Smooth muscle cell (in vitro differentiated cells): Measurements from ENCODE around the gene NTM. TPM values are rescaled to one million over a fixed set of nuclear protein-coding genes. Genes with fewer than 3 reads are reported as not detected.

Experiments used
- DNase-seq: peaks from one replicate; lab custom pipeline; 2025; ENCODE audit not compliant: unreplicated experiment; lab: John Stamatoyannopoulos, UW
- H2AFZ ChIP-seq: fragments of 200-600 bp; sonication (generic); 2 replicates; pipeline ENCODE4 v1.6.0; 2016; ENCODE audit warnings: antibody characterized with exemption, low read depth, mild to moderate bottlenecking
- H3F3A ChIP-seq: fragments of 200-600 bp; sonication (generic); 2 replicates; pipeline ENCODE4 v1.6.0; 2017; ENCODE audit warnings: antibody characterized with exemption, low read depth
- H3K27ac ChIP-seq: fragments of 200-600 bp; sonication (generic); 2 replicates; pipeline ENCODE4 v1.5.1; 2016; ENCODE audit warnings: low read depth, mild to moderate bottlenecking
- H3K27me3 ChIP-seq: fragments of 200-600 bp; sonication (generic); 2 replicates; pipeline ENCODE4 v1.6.1; 2016; ENCODE audit warnings: low read depth, mild to moderate bottlenecking
- H3K36me3 ChIP-seq: fragments of 200-600 bp; sonication (generic); 2 replicates; pipeline ENCODE4 v1.5.1; 2016; ENCODE audit warnings: low read depth
- H3K4me1 ChIP-seq: fragments of 200-600 bp; sonication (generic); 2 replicates; pipeline ENCODE4 v1.5.1; 2016; ENCODE audit warnings: low read depth
- H3K4me2 ChIP-seq: fragments of 200-600 bp; sonication (generic); 2 replicates; pipeline ENCODE4 v1.6.0; 2016; ENCODE audit warnings: mild to moderate bottlenecking
- H3K4me3 ChIP-seq: fragments of 200-600 bp; sonication (generic); 2 replicates; pipeline ENCODE4 v1.5.1; 2016; ENCODE audit warnings: mild to moderate bottlenecking
- H3K79me2 ChIP-seq: fragments of 200-600 bp; sonication (generic); 2 replicates; pipeline ENCODE4 v1.6.0; 2016; ENCODE audit warnings: low read depth, mild to moderate bottlenecking
- H3K9ac ChIP-seq: fragments of 200-600 bp; sonication (generic); 2 replicates; pipeline ENCODE4 v1.6.0; 2016; ENCODE audit warnings: low read depth
- H3K9me3 ChIP-seq: fragments of 200-600 bp; sonication (generic); replicated peaks from 2 replicates; pipeline ENCODE4 v1.5.1; 2016; ENCODE audit warnings: low read depth
- H4K20me1 ChIP-seq: fragments of 200-600 bp; sonication (generic); 2 replicates; pipeline ENCODE4 v1.6.0; 2016; ENCODE audit warnings: low read depth
- WGBS: methylation state at CpG from one replicate; pipeline ENCODE4 v1.1.7; 2016; ENCODE audit warnings: low lambda C conversion rate; 5-methylcytosine and 5-hydroxymethylcytosine counted together
- polyA plus RNA-seq: library from polyadenylated mRNA; unstranded; fragments of >200 nt; fragmentation: Nextera tagmentation; extraction: Ambion mirVana; gene quantifications from 2 replicates; pipeline ENCODE4 v1.2.1, GENCODE V29; 2016
- total RNA-seq: library from RNA; depleted of rRNA; stranded (reverse); fragments of >200 nt; gene quantifications from 2 replicates; pipeline ENCODE4 v1.2.3, GENCODE V29; 2014
- TF ChIP-seq, protein P1 (sequence below): fragments of 200-600 bp; sonication (generic); IDR thresholded peaks from 2 replicates; pipeline ENCODE4 v1.5.1; 2017; ENCODE audit warnings: borderline replicate concordance, mild to moderate bottlenecking, antibody characterized with exemption; ENCODE audit not compliant: insufficient read depth, poor library complexity, severe bottlenecking

NTM gene
- total and polyA plus RNA-seq, 2 experiments from 2014 or later: 68.9 to 123 TPM

DNA sequence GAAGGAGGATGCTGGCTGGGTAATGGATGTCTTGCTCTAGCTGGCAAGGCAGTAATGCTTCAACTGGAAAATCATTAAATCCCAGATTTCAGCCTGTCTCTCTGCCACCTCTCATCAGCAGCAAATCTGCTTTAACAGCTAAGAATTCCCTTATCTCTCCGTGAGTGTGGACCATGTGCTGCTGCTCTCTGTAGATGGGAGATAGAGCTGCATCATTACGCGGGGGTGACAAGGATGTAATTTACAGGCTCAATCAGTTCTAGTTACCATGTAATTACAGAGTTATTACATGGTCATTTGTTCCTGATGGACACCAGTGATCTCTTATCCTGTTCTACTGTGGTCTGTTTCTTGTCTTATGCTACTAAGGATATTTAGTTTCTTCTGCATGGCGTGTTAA, 665.4 kb downstream of the NTM start:
- DNase-seq: no peak
- Histone ChIP-seq H3F3A (peaks cover 7% of the 10 kb centered on the region), H3K27me3 (peaks cover 3% of the 10 kb centered on the region), H3K36me3 (no peaks in the 10 kb centered on the region), H3K4me3 (no peak overlapping the region), H4K20me1 (no peaks in the 10 kb centered on the region), H3K27ac (no peak overlapping the region), H2AFZ (no peak overlapping the region), H3K9ac (no peak overlapping the region), H3K4me2 (no peak overlapping the region), H3K9me3 (no peaks in the 10 kb centered on the region), H3K79me2 (no peaks in the 10 kb centered on the region), H3K4me1 (no peaks in the 10 kb centered on the region)
- TF ChIP-seq, protein P1, sequence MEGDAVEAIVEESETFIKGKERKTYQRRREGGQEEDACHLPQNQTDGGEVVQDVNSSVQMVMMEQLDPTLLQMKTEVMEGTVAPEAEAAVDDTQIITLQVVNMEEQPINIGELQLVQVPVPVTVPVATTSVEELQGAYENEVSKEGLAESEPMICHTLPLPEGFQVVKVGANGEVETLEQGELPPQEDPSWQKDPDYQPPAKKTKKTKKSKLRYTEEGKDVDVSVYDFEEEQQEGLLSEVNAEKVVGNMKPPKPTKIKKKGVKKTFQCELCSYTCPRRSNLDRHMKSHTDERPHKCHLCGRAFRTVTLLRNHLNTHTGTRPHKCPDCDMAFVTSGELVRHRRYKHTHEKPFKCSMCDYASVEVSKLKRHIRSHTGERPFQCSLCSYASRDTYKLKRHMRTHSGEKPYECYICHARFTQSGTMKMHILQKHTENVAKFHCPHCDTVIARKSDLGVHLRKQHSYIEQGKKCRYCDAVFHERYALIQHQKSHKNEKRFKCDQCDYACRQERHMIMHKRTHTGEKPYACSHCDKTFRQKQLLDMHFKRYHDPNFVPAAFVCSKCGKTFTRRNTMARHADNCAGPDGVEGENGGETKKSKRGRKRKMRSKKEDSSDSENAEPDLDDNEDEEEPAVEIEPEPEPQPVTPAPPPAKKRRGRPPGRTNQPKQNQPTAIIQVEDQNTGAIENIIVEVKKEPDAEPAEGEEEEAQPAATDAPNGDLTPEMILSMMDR: no peak
- WGBS: 25% methylated on average over 4 of the region's 4 CpGs

DNA sequence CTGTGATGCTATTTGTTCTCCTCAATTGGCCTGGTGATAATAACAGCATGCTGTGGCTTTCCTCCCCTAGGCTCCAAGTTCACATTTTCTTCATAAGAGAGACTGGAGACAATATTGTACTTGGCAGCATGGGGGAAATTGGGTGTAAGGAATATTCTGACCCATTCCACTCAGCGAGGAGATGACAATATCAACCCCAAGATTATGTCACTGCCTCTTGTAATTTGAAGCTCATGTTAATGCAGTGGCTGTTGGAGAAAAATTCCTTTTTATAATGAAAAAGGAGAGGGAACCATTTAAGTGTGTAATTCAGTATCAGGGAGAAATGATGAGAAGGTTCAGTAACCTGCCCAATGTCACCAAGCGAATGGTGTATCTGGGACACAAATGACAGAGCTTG, 665.8 kb downstream of the NTM start:
- Histone ChIP-seq H3K4me2 (no peak overlapping the region), H3K27me3 (peaks cover 3% of the 10 kb centered on the region), H3F3A (peaks cover 7% of the 10 kb centered on the region), H4K20me1 (no peaks in the 10 kb centered on the region), H3K79me2 (no peaks in the 10 kb centered on the region), H3K27ac (no peak overlapping the region), H2AFZ (no peak overlapping the region), H3K9ac (no peak overlapping the region), H3K4me3 (no peak overlapping the region), H3K9me3 (no peaks in the 10 kb centered on the region), H3K4me1 (peaks cover under 1% of the 10 kb centered on the region), H3K36me3 (no peaks in the 10 kb centered on the region)
- TF ChIP-seq, protein P1: no peak
- DNase-seq: no peak
- WGBS: 81% methylated on average over 2 of the region's 2 CpGs

- no peak overlapping the region for H3K27ac ChIP-seq
- H3K79me2 ChIP-seq: no peaks in the 10 kb centered on the region
- no peaks in the 10 kb centered on the region for H3K9me3 ChIP-seq
- TF ChIP-seq, protein P1: no peak
- no peaks in the 10 kb centered on the region for H3K36me3 ChIP-seq
- WGBS: 76% methylated on average over 3 of the region's 4 CpGs
- no peak overlapping the region for H3K9ac ChIP-seq
- H2AFZ ChIP-seq: no peak overlapping the region
- no peak for DNase-seq
- H3K4me1 ChIP-seq: peaks cover 7% of the 10 kb centered on the region
- peaks cover 3% of the 10 kb centered on the region for H3K27me3 ChIP-seq
- no peak overlapping the region for H3K4me2 ChIP-seq
- no peaks in the 10 kb centered on the region for H4K20me1 ChIP-seq
- peaks cover 7% of the 10 kb centered on the region for H3F3A ChIP-seq
- no peak overlapping the region for H3K4me3 ChIP-seq
Observed at GRCh38 chr11:132036746-132037466, 666.5 kb downstream of the NTM start.

GRCh38 chr11:132037467-132037862, 667.0 kb downstream of the NTM start:
- TF ChIP-seq, protein P1: no peak
- 85% methylated on average over 3 of the region's 3 CpGs for WGBS

More at GRCh38 chr11:132037467-132037862, 667.0 kb downstream of the NTM start:
- DNase-seq: no peak
- Histone ChIP-seq H4K20me1 (no peaks in the 10 kb centered on the region), H3K36me3 (no peaks in the 10 kb centered on the region), H3K27me3 (peaks cover 3% of the 10 kb centered on the region), H3K27ac (no peak overlapping the region), H2AFZ (no peak overlapping the region), H3K79me2 (no peaks in the 10 kb centered on the region), H3K9me3 (no peaks in the 10 kb centered on the region), H3K4me1 (peaks cover 11% of the 10 kb centered on the region), H3F3A (peaks cover 7% of the 10 kb centered on the region), H3K4me3 (no peak overlapping the region), H3K9ac (no peak overlapping the region), H3K4me2 (no peak overlapping the region)
